ENCODE results near the gene SCD.
A peak's percentile ranks its signal among the peaks of the same experiment; 100 is the strongest.

Gene SCD

GRCh38 chr10:100368721-100369120 lies 21.7 kb downstream of the SCD start:
- no peaks in the 10 kb centered on the region for H3K36me3 ChIP-seq
- TF ChIP-seq, protein P1, sequence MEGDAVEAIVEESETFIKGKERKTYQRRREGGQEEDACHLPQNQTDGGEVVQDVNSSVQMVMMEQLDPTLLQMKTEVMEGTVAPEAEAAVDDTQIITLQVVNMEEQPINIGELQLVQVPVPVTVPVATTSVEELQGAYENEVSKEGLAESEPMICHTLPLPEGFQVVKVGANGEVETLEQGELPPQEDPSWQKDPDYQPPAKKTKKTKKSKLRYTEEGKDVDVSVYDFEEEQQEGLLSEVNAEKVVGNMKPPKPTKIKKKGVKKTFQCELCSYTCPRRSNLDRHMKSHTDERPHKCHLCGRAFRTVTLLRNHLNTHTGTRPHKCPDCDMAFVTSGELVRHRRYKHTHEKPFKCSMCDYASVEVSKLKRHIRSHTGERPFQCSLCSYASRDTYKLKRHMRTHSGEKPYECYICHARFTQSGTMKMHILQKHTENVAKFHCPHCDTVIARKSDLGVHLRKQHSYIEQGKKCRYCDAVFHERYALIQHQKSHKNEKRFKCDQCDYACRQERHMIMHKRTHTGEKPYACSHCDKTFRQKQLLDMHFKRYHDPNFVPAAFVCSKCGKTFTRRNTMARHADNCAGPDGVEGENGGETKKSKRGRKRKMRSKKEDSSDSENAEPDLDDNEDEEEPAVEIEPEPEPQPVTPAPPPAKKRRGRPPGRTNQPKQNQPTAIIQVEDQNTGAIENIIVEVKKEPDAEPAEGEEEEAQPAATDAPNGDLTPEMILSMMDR (IDR thresholded peaks at IDR 0.05; ENCODE audit: low read depth, low read length), result no peak
- no peak overlapping the region for H3K4me3 ChIP-seq (ENCODE audit: low read depth, low read length)
- no peak for DNase-seq
- H3K27me3 ChIP-seq (ENCODE audit: insufficient read depth, low read depth, severe bottlenecking), result no peaks in the 10 kb centered on the region
- no peaks in the 10 kb centered on the region for H3K9me3 ChIP-seq (ENCODE audit: severe bottlenecking)
- no peak overlapping the region for H3K27ac ChIP-seq

GRCh38 chr10:100370714-100371481 lies 23.9 kb downstream of the SCD start:
- H3K4me3 ChIP-seq (ENCODE audit: low read depth, low read length), result no peak overlapping the region
- TF ChIP-seq, protein P1 (IDR thresholded peaks at IDR 0.05; ENCODE audit: low read depth, low read length), result no peak
- H3K27me3 ChIP-seq (ENCODE audit: insufficient read depth, low read depth, severe bottlenecking), result no peaks in the 10 kb centered on the region
- H3K36me3 ChIP-seq, result no peaks in the 10 kb centered on the region
- peak; percentile 42 for DNase-seq
- no peak overlapping the region for H3K27ac ChIP-seq
- no peaks in the 10 kb centered on the region for H3K9me3 ChIP-seq (ENCODE audit: severe bottlenecking)

DNA sequence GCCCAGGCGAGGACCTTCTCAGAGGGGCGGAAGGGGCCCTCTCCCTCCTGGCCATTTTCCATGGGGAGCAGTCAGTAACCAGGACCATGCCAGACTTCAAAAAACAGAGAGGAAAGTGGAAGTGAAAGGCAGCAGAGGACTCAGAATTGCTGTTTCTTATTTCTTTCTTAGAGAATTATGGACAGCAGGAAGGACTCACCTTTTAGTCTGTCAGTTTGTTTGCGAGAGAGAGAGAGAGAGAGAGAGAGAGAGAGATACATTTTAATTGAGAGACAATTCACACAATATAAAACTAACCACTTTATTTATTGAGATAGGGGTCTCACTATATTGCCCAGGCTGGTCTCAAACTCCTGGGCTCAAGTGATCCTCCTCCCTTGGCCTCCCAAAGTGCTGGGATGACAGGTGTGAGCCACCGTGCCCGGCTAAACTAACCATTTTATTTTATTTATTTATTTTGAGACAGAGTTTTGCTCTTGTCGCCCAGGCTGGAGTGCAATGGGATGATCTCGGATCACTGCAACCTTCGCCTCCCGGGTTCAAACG lies 24.5 kb downstream of the SCD start:
- no peak for DNase-seq
- H3K27ac ChIP-seq, result no peak overlapping the region
- TF ChIP-seq, protein P1 (IDR thresholded peaks at IDR 0.05; ENCODE audit: low read depth, low read length), result no peak
- no peaks in the 10 kb centered on the region for H3K9me3 ChIP-seq (ENCODE audit: severe bottlenecking)
- H3K27me3 ChIP-seq (ENCODE audit: insufficient read depth, low read depth, severe bottlenecking), result no peaks in the 10 kb centered on the region
- H3K4me3 ChIP-seq (ENCODE audit: low read depth, low read length), result no peak overlapping the region
- no peaks in the 10 kb centered on the region for H3K36me3 ChIP-seq

DNA sequence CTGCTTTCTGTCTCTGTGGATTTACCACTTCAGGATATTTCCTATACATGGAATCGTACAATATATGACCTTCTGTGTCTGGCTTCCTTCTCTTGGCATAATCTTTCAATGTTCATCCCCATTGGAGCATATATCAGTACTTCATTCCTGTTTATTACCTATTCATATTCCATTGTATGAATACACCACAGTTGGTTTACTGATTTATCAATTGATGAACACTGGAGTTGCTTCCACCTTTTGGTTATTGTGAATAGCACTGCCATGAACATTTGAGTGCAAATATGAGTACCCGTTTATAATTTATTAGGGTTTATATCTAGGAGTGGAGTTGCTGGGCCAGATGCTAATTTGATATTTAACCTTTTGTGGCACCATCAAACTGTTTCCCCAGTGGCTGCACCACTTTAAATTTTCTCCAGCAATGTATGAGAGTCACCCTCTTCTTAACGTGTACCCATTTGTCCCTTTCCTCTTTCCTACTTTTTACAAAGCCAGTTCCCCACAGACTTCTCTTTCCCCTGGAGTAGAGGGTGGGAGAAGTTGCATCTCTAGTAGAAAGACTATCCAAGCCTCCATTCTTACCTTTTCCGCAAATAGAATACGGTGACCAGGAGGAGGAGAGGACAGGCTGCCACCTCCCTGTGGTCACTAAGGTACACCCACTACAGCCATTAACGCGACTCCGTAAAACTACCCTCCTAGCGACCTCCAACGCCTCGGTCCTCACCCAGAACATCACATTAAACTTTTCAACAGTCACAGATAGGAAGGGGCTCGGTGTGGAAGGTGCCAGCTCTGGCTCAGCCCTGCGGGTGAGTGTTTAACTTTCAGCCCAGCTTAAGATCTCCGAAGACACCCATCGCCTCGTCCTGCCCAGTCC lies 25.6 kb downstream of the SCD start:
- no peak for DNase-seq
- Histone ChIP-seq H3K9me3 (ENCODE audit: severe bottlenecking) (no peaks in the 10 kb centered on the region), H3K27me3 (ENCODE audit: insufficient read depth, low read depth, severe bottlenecking) (no peaks in the 10 kb centered on the region), H3K4me3 (ENCODE audit: low read depth, low read length) (peak overlapping the region; percentile 83), H3K27ac (peak overlapping the region; percentile 95), H3K36me3 (no peaks in the 10 kb centered on the region)
- TF ChIP-seq, protein P1 (IDR thresholded peaks at IDR 0.05; ENCODE audit: low read depth, low read length), result 0 out of 2 replicates have a peak, but pooled peaks have one; percentile 5

- Histone ChIP-seq H3K27me3 (ENCODE audit: insufficient read depth, low read depth, severe bottlenecking) (no peaks in the 10 kb centered on the region), H3K4me3 (ENCODE audit: low read depth, low read length) (peak overlapping the region; percentile 83), H3K9me3 (ENCODE audit: severe bottlenecking) (no peaks in the 10 kb centered on the region), H3K27ac (peak overlapping the region; percentile 95), H3K36me3 (no peaks in the 10 kb centered on the region)
- TF ChIP-seq, protein P1 (IDR thresholded peaks at IDR 0.05; ENCODE audit: low read depth, low read length), result no peak
- DNase-seq, result peak; percentile 99
Observed at GRCh38 chr10:100373298-100374199, 26.5 kb downstream of the SCD start.

Measured in WERI-Rb-1 (cell line).